HCT116 (cell line): ENCODE data around the gene ESRRB. TPM values are rescaled to one million over a fixed set of nuclear protein-coding genes. Genes with fewer than 3 reads are reported as not detected.

Source experiments
- ATAC-seq: fragments of 200-7000 bp; cut with Tn5 transposase; 2 replicates; pipeline ENCODE4 v1.9.1; 2020; ENCODE audit warnings: mild to moderate bottlenecking, moderate library complexity
- BruUV-seq: library from RNA; stranded (reverse); fragments of 400-500 nt; replicated peaks from 2 replicates; lab custom pipeline; 2021; lab: Mats Ljungman, UMichigan
- CTCF ChIA-PET: fragments of 300-600 bp; sonication (Branson Sonifier 250); formaldehyde crosslinking; loops from one replicate; lab custom pipeline; 2021; ENCODE audit warnings: antibody characterized with exemption; lab: Charles Lee
- POLR2A ChIA-PET: fragments of 300-600, 350-600 bp; sonication (Branson Sonifier 250); formaldehyde crosslinking; loops from one replicate; lab custom pipeline; 2021; ENCODE audit warnings: antibody characterized with exemption; lab: Charles Lee
- RAD21 ChIA-PET, 2 experiments: fragments of 300-600 bp; sonication (Branson Sonifier 250); formaldehyde crosslinking; loops; one replicate each; lab custom pipeline; 2023; ENCODE audit warnings: low total read pairs in 2 of 2; ENCODE audit not compliant: uncharacterized antibody in 2 of 2, unreplicated experiment in 2 of 2, low non-redundant PET in 1 of 2; lab: Charles Lee
- DNase-seq: peaks from one replicate; pipeline ENCODE4 v3.0.0-alpha.2; 2010; ENCODE audit warnings: low read depth, low spot score
- H2AFZ ChIP-seq: fragments of 200-600 bp; shearing (Covaris generic), sonication (generic); 2 replicates; pipeline ENCODE4 v1.6.1; 2017; ENCODE audit warnings: low read depth, mixed run types, mixed read lengths, antibody characterized with exemption, low read length; ENCODE audit not compliant: poor library complexity, severe bottlenecking
- H3K27ac ChIP-seq: 2 replicates; pipeline ENCODE4 v1.5.1; 2012; ENCODE audit warnings: low read depth, low read length
- H3K27me3 ChIP-seq: fragments of 200-600 bp; sonication (generic); 2 replicates; pipeline ENCODE4 v1.6.1; 2016; ENCODE audit warnings: mixed run types, low read length, mixed read lengths; ENCODE audit not compliant: insufficient read depth
- H3K36me3 ChIP-seq, 2 experiments: fragments of 200-500 bp in 1 of 2; fragments of 200-600 bp in 1 of 2; sonication (Bioruptor generic) in 1 of 2; sonication (generic) in 1 of 2; 2 replicates each; pipeline versions ENCODE4 v1.5.1 to v1.6.1; 2014 to 2016; ENCODE audit warnings: low read length in 2 of 2, inconsistent platforms in 1 of 2, mixed read lengths in 1 of 2, mixed run types in 1 of 2; ENCODE audit not compliant: insufficient read depth in 2 of 2, control insufficient read depth in 1 of 2
- H3K4me1 ChIP-seq, 2 experiments: fragments of 200-600 bp in 1 of 2; sonication (generic) in 1 of 2; 2 replicates each; pipeline versions ENCODE4 v1.5.1 to v1.6.1; 2012 to 2017; ENCODE audit warnings: low read length in 2 of 2, inconsistent platforms in 1 of 2, mild to moderate bottlenecking in 1 of 2, mixed read lengths in 1 of 2, mixed run types in 1 of 2, moderate library complexity in 1 of 2; ENCODE audit not compliant: insufficient read depth in 2 of 2, control insufficient read depth in 1 of 2
- H3K4me2 ChIP-seq: fragments of 200-600 bp; sonication (generic); 2 replicates; pipeline ENCODE4 v1.6.1; 2017; ENCODE audit warnings: mixed run types, low read length, mixed read lengths
- H3K4me3 ChIP-seq, 2 experiments: fragments of 200-600 bp in 1 of 2; sonication (generic) in 1 of 2; replicated peaks in 1 of 2; 2 replicates each; pipeline ENCODE4 v1.5.1; 2011 to 2016; ENCODE audit warnings: low read length in 2 of 2, control low read depth in 1 of 2, low read depth in 1 of 2, mild to moderate bottlenecking in 1 of 2, mixed read lengths in 1 of 2, mixed run types in 1 of 2
- H3K79me2 ChIP-seq: fragments of 200-600 bp; sonication (generic); 2 replicates; pipeline ENCODE4 v1.6.1; 2017; ENCODE audit warnings: mild to moderate bottlenecking, mixed run types, low read length, moderate library complexity, mixed read lengths; ENCODE audit not compliant: insufficient read depth
- H3K9ac ChIP-seq: fragments of 200-600 bp; sonication (generic); 2 replicates; pipeline ENCODE4 v1.6.1; 2016; ENCODE audit warnings: low read length, mixed read lengths
- H3K9me2 ChIP-seq: fragments of 200-600 bp; sonication (generic), shearing (Covaris generic); 2 replicates; pipeline ENCODE4 v1.6.1; 2017; ENCODE audit warnings: mixed run types, mild to moderate bottlenecking, moderate library complexity; ENCODE audit not compliant: insufficient read depth
- H3K9me3 ChIP-seq, 2 experiments: fragments of 200-500 bp in 1 of 2; fragments of 200-600 bp in 1 of 2; sonication (Bioruptor generic) in 1 of 2; sonication (generic) in 1 of 2; 2 replicates each; pipeline ENCODE4 v1.6.1; 2014 to 2017; ENCODE audit warnings: low read length in 2 of 2, mixed read lengths in 2 of 2, inconsistent platforms in 1 of 2, low read depth in 1 of 2, mild to moderate bottlenecking in 1 of 2, mixed run types in 1 of 2, moderate library complexity in 1 of 2; ENCODE audit not compliant: control insufficient read depth in 1 of 2, insufficient read depth in 1 of 2
- H4K20me1 ChIP-seq: fragments of 200-600 bp; sonication (generic), shearing (Covaris generic); 2 replicates; pipeline ENCODE4 v1.6.1; 2017; ENCODE audit warnings: mixed run types, mild to moderate bottlenecking, moderate library complexity; ENCODE audit not compliant: insufficient read depth
- CEBPB ChIP-seq: IDR thresholded peaks from 2 replicates; pipeline ENCODE4 v1.6.1; 2012; ENCODE audit warnings: low read depth
- CTCF ChIP-seq, 3 experiments: fragments of 200-600 bp in 1 of 3; sonication (generic) in 1 of 3; IDR thresholded peaks in 2 of 3; conservative IDR thresholded peaks in 1 of 3; 2 replicates each; pipeline ENCODE4 v1.5.1; 2012 to 2017; ENCODE audit warnings: low read depth in 2 of 3, low read length in 2 of 3, antibody characterized with exemption in 1 of 3, borderline replicate concordance in 1 of 3, control low read depth in 1 of 3, mild to moderate bottlenecking in 1 of 3, mixed read lengths in 1 of 3, mixed run types in 1 of 3, moderate library complexity in 1 of 3; ENCODE audit not compliant: insufficient read depth in 1 of 3
- EGR1 ChIP-seq: IDR thresholded peaks from 2 replicates; pipeline ENCODE4 v1.6.1; 2012; ENCODE audit warnings: low read depth
- EZH2phosphoT487 ChIP-seq: fragments of 200-600 bp; IDR thresholded peaks from 2 replicates; pipeline ENCODE4 v1.6.1; 2018; ENCODE audit warnings: antibody characterized with exemption, borderline replicate concordance
- FOSL1 ChIP-seq: IDR thresholded peaks from 2 replicates; pipeline ENCODE4 v1.6.1; 2012; ENCODE audit warnings: low read depth
- MAX ChIP-seq: IDR thresholded peaks from 2 replicates; pipeline ENCODE4 v1.6.1; 2012
- POLR2AphosphoS5 ChIP-seq: IDR thresholded peaks from 2 replicates; pipeline ENCODE4 v1.6.1; 2011; ENCODE audit warnings: mild to moderate bottlenecking, low read depth, low read length, moderate library complexity
- RAD21 ChIP-seq: IDR thresholded peaks from 2 replicates; pipeline ENCODE4 v1.6.1; 2012; ENCODE audit warnings: low read depth, mild to moderate bottlenecking
- REST ChIP-seq: IDR thresholded peaks from 2 replicates; pipeline ENCODE4 v1.6.1; 2012; ENCODE audit warnings: low read depth
- SIN3A ChIP-seq: IDR thresholded peaks from 2 replicates; pipeline ENCODE4 v1.6.1; 2012; ENCODE audit warnings: low read depth
- TCF7L2 ChIP-seq: IDR thresholded peaks from 2 replicates; pipeline ENCODE4 v1.7.0; 2011; ENCODE audit warnings: borderline replicate concordance, inconsistent platforms; ENCODE audit not compliant: insufficient read depth, insufficient read length; ENCODE audit errors: extremely low read depth
- YY1 ChIP-seq: IDR thresholded peaks from 2 replicates; pipeline ENCODE4 v1.6.1; 2011; ENCODE audit warnings: low read length, low read depth, moderate library complexity, mild to moderate bottlenecking; ENCODE audit not compliant: insufficient replicate concordance; ENCODE audit errors: extremely low read depth
- ZFX ChIP-seq: fragments of 450-650 bp; IDR thresholded peaks from 2 replicates; pipeline ENCODE4 v1.6.1; 2017
- ZNF274 ChIP-seq: fragments of 200-500 bp; sonication (Bioruptor generic); IDR thresholded peaks from 2 replicates; pipeline ENCODE4 v1.6.1; 2014; ENCODE audit warnings: mild to moderate bottlenecking, low read depth, low read length, inconsistent platforms
- intact Hi-C: fragments of 100-400 bp; cut with micrococcal nuclease; formaldehyde crosslinking; loops from 2 replicates; pipeline ENCODE4 v1.10.0; 2022
- total RNA-seq: library from RNA; stranded (reverse); gene quantifications from one replicate; pipeline ENCODE4 v1.2.1, GENCODE V29; 2021; ENCODE audit not compliant: unreplicated experiment

ESRRB gene
- total RNA-seq, 1 experiment from 2014 or later, result 1.9 TPM

- ChIA-PET POLR2A (no interaction called here), CTCF (interaction anchor here (0.7 to 1.2 kb wide), 2 partner anchors 34 to 224 kb away, joined by 3 read pairs; no protein-coding TSS in a partner anchor), RAD21 (no interaction called here)
- no peaks in the 10 kb centered on the region for H3K79me2 ChIP-seq
- ATAC-seq (no peak), DNase-seq (no peak)
- BruUV-seq, result no TSS peak
- H3K4me1 ChIP-seq, result peaks cover 0 to 15% of the 10 kb centered on the region in 2 experiments; a peak in 2 of 4 replicates
- no peak overlapping the region for H3K4me3 ChIP-seq
- no peaks in the 10 kb centered on the region for H3K27me3 ChIP-seq
- intact Hi-C loops, result no loop called here
- no peaks in the 10 kb centered on the region for H4K20me1 ChIP-seq
- no peaks in the 10 kb centered on the region for H3K36me3 ChIP-seq
- no peak overlapping the region for H2AFZ ChIP-seq
- H3K27ac ChIP-seq, result no peak overlapping the region
- H3K9me2 ChIP-seq, result no peaks in the 10 kb centered on the region
- no peak overlapping the region for H3K9ac ChIP-seq
- TF ChIP-seq SIN3A (no peak), POLR2AphosphoS5 (no peak), YY1 (no peak), MAX (no peak), CEBPB (no peak), TCF7L2 (no peak), FOSL1 (no peak)
- no peaks in the 10 kb centered on the region for H3K9me3 ChIP-seq
- H3K4me2 ChIP-seq, result no peak overlapping the region
Measured at GRCh38 chr14:76547831-76548230, 171.9 kb downstream of the ESRRB start.

GRCh38 chr14:76550534-76550933 is 174.6 kb downstream of the ESRRB start:
- DNase-seq, result peak; percentile 31
- no peak overlapping the region for H2AFZ ChIP-seq
- peak overlapping the region; percentile 35; the same call in 1 of the 2 replicates for H3K4me2 ChIP-seq
- peaks cover 0 to 15% of the 10 kb centered on the region in 2 experiments; a peak in 2 of 4 replicates for H3K4me1 ChIP-seq
- no peak overlapping the region for H3K27ac ChIP-seq
- no peaks in the 10 kb centered on the region for H3K9me2 ChIP-seq
- no peaks in the 10 kb centered on the region for H3K27me3 ChIP-seq
- intact Hi-C loops, result no loop called here
- ATAC-seq, result peak; percentile 41
- no peaks in the 10 kb centered on the region for H4K20me1 ChIP-seq
- ChIA-PET POLR2A (interaction anchor here (0.7 kb wide), 1 partner anchor 14 kb away, joined by 3 read pairs; no protein-coding TSS in a partner anchor), CTCF (no interaction called here), RAD21 (no interaction called here)
- H3K9me3 ChIP-seq, result no peaks in the 10 kb centered on the region
- no peaks in the 10 kb centered on the region for H3K36me3 ChIP-seq
- no peak overlapping the region for H3K9ac ChIP-seq
- H3K4me3 ChIP-seq, result no peak overlapping the region
- BruUV-seq, result no TSS peak
- H3K79me2 ChIP-seq, result no peaks in the 10 kb centered on the region
- TF ChIP-seq ZNF274 (no peak), TCF7L2 (no peak), POLR2AphosphoS5 (no peak), YY1 (no peak), RAD21 (no peak), CTCF (IDR thresholded peaks at IDR 0.05 in 2 of 3, conservative IDR thresholded peaks at IDR 0.05 in 1 of 3; ENCODE audit: borderline replicate concordance in 1 of 3, insufficient read depth in 1 of 3, low read depth in 2 of 3, low read length in 2 of 3) (no peak), MAX (no peak), EZH2phosphoT487 (no peak), EGR1 (no peak), ZFX (no peak), REST (no peak)
